IPS-20b (cell line): ENCODE data around the gene NLRP1.

Experiments used
- H3K27ac ChIP-seq: one replicate; pipeline ENCODE4 v1.5.1; 2013; ENCODE audit warnings: low read length
- H3K27me3 ChIP-seq: 2 replicates; pipeline ENCODE4 v1.6.1; 2013; ENCODE audit warnings: mild to moderate bottlenecking, low read length, inconsistent platforms; ENCODE audit not compliant: insufficient read depth
- H3K36me3 ChIP-seq: 2 replicates; pipeline ENCODE4 v1.6.1; 2013; ENCODE audit warnings: low read depth, mild to moderate bottlenecking, inconsistent platforms, low read length, moderate library complexity; ENCODE audit not compliant: insufficient read depth
- H3K4me1 ChIP-seq: 2 replicates; pipeline ENCODE4 v1.6.1; 2013; ENCODE audit warnings: mild to moderate bottlenecking, control low read depth, inconsistent platforms, low read length, moderate library complexity; ENCODE audit not compliant: insufficient read depth
- H3K4me3 ChIP-seq: 2 replicates; pipeline ENCODE4 v1.5.1; 2013; ENCODE audit warnings: mild to moderate bottlenecking, low read length, inconsistent platforms
- H3K9ac ChIP-seq: 2 replicates; pipeline ENCODE4 v1.6.1; 2013; ENCODE audit warnings: low read depth, mild to moderate bottlenecking, inconsistent platforms, low read length, moderate library complexity
- H3K9me3 ChIP-seq: 2 replicates; pipeline ENCODE4 v1.6.1; 2013; ENCODE audit warnings: mild to moderate bottlenecking, low read depth, low read length, inconsistent platforms; ENCODE audit not compliant: insufficient read depth

The NLRP1 gene

GRCh38 chr17:5530265-5531084 lies 53.8 kb downstream of the NLRP1 start:
- Histone ChIP-seq H3K9ac (no peak overlapping the region), H3K36me3 (no peaks in the 10 kb centered on the region), H3K4me1 (no peaks in the 10 kb centered on the region), H3K4me3 (no peak overlapping the region), H3K27me3 (no peaks in the 10 kb centered on the region), H3K9me3 (no peaks in the 10 kb centered on the region), H3K27ac (no peak overlapping the region)

GRCh38 chr17:5527601-5528250 lies 56.6 kb downstream of the NLRP1 start:
- Histone ChIP-seq H3K9me3 (no peaks in the 10 kb centered on the region), H3K27me3 (no peaks in the 10 kb centered on the region), H3K36me3 (no peaks in the 10 kb centered on the region), H3K4me3 (no peak overlapping the region), H3K27ac (no peak overlapping the region), H3K4me1 (no peaks in the 10 kb centered on the region), H3K9ac (no peak overlapping the region)

GRCh38 chr17:5526821-5527598 lies 57.3 kb downstream of the NLRP1 start:
- H3K4me1 ChIP-seq, result no peaks in the 10 kb centered on the region
- H3K4me3 ChIP-seq, result no peak overlapping the region
- H3K9ac ChIP-seq, result peak overlapping the region; percentile 41; the same call in 1 of the 2 replicates
- H3K27ac ChIP-seq, result no peak overlapping the region
- no peaks in the 10 kb centered on the region for H3K27me3 ChIP-seq
- no peaks in the 10 kb centered on the region for H3K36me3 ChIP-seq
- no peaks in the 10 kb centered on the region for H3K9me3 ChIP-seq

- Histone ChIP-seq H3K27me3 (no peaks in the 10 kb centered on the region), H3K4me1 (no peaks in the 10 kb centered on the region), H3K36me3 (no peaks in the 10 kb centered on the region), H3K9me3 (no peaks in the 10 kb centered on the region), H3K9ac (no peak overlapping the region), H3K27ac (no peak overlapping the region), H3K4me3 (no peak overlapping the region)
Measured at GRCh38 chr17:5523249-5523648, 61.1 kb downstream of the NLRP1 start.

GRCh38 chr17:5522476-5522875 lies 61.8 kb downstream of the NLRP1 start:
- no peaks in the 10 kb centered on the region for H3K36me3 ChIP-seq
- H3K9ac ChIP-seq, result no peak overlapping the region

GRCh38 chr17:5516060-5516792 lies 68.1 kb downstream of the NLRP1 start:
- H3K4me1 ChIP-seq, result no peaks in the 10 kb centered on the region; the same call in 1 of the 2 replicates
- no peaks in the 10 kb centered on the region for H3K27me3 ChIP-seq
- no peak overlapping the region for H3K4me3 ChIP-seq
- no peak overlapping the region for H3K9ac ChIP-seq
- H3K9me3 ChIP-seq, result no peaks in the 10 kb centered on the region
- H3K36me3 ChIP-seq, result no peaks in the 10 kb centered on the region
- no peak overlapping the region for H3K27ac ChIP-seq

More at GRCh38 chr17:5522476-5522875, 61.8 kb downstream of the NLRP1 start:
- H3K4me1 ChIP-seq, result no peaks in the 10 kb centered on the region
- no peak overlapping the region for H3K27ac ChIP-seq
- H3K9me3 ChIP-seq, result no peaks in the 10 kb centered on the region
- no peak overlapping the region for H3K4me3 ChIP-seq
- H3K27me3 ChIP-seq, result no peaks in the 10 kb centered on the region

GRCh38 chr17:5514976-5515375 lies 69.3 kb downstream of the NLRP1 start:
- Histone ChIP-seq H3K9ac (no peak overlapping the region), H3K27ac (no peak overlapping the region), H3K4me3 (no peak overlapping the region), H3K4me1 (no peaks in the 10 kb centered on the region; the same call in 1 of the 2 replicates), H3K27me3 (no peaks in the 10 kb centered on the region), H3K9me3 (no peaks in the 10 kb centered on the region), H3K36me3 (no peaks in the 10 kb centered on the region)

- no peak overlapping the region for H3K4me3 ChIP-seq
- no peak overlapping the region for H3K9ac ChIP-seq
- no peaks in the 10 kb centered on the region for H3K36me3 ChIP-seq
- no peaks in the 10 kb centered on the region for H3K9me3 ChIP-seq
- no peaks in the 10 kb centered on the region for H3K27me3 ChIP-seq
- no peaks in the 10 kb centered on the region; the same call in 1 of the 2 replicates for H3K4me1 ChIP-seq
- no peak overlapping the region for H3K27ac ChIP-seq
Measured at GRCh38 chr17:5513628-5514027, 70.7 kb downstream of the NLRP1 start.

- Histone ChIP-seq H3K9me3 (no peaks in the 10 kb centered on the region), H3K4me1 (no peaks in the 10 kb centered on the region; the same call in 1 of the 2 replicates)
Measured at GRCh38 chr17:5511401-5512225, 72.7 kb downstream of the NLRP1 start.

GRCh38 chr17:5510771-5511170 lies 73.5 kb downstream of the NLRP1 start:
- Histone ChIP-seq H3K4me1 (no peaks in the 10 kb centered on the region), H3K9me3 (no peaks in the 10 kb centered on the region), H3K27me3 (no peaks in the 10 kb centered on the region), H3K36me3 (no peaks in the 10 kb centered on the region), H3K4me3 (no peak overlapping the region), H3K27ac (no peak overlapping the region), H3K9ac (no peak overlapping the region)

More at GRCh38 chr17:5511401-5512225, 72.7 kb downstream of the NLRP1 start:
- H3K36me3 ChIP-seq, result no peaks in the 10 kb centered on the region
- H3K4me3 ChIP-seq, result no peak overlapping the region
- H3K27me3 ChIP-seq, result no peaks in the 10 kb centered on the region
- H3K9ac ChIP-seq, result no peak overlapping the region
- no peak overlapping the region for H3K27ac ChIP-seq
